Prostate gland (tissue), 2 donors: ENCODE measurements around the gene EDC4. TPM values are rescaled to one million over a fixed set of nuclear protein-coding genes. Genes with fewer than 3 reads are reported as not detected.
"Not testable (repeated sequence)": the region's sequence is repeated elsewhere in the genome, so short reads cannot be mapped to it uniquely, and the experiment has no call there.

Source experiments
- DNase-seq: peaks from one replicate; pipeline ENCODE4 v3.0.0-alpha.2; 2019; ENCODE audit warnings: low spot score
- H3K27ac ChIP-seq, 2 donors: fragments of 200-600 bp; sonication (generic); 2 replicates each; pipeline ENCODE4 v1.5.1; 2017 to 2019
- H3K27me3 ChIP-seq: fragments of 200-600 bp; sonication (generic); replicated peaks from 2 replicates; pipeline ENCODE4 v1.5.1; 2019; ENCODE audit not compliant: insufficient read depth
- H3K36me3 ChIP-seq, 2 donors: fragments of 200-600 bp; sonication (generic); 1 replicate in 1 of 2; 2 replicates in 1 of 2; pipeline versions ENCODE4 v1.5.1 to v1.8.1; 2017 to 2019
- H3K4me1 ChIP-seq: fragments of 200-600 bp; sonication (generic); replicated peaks from 2 replicates; pipeline ENCODE4 v1.5.1; 2019
- H3K4me3 ChIP-seq, 2 donors: fragments of 200-600 bp; sonication (generic); 2 replicates each; pipeline ENCODE4 v1.5.1; 2017 to 2019
- H3K9me3 ChIP-seq: fragments of 200-600 bp; sonication (generic); 2 replicates; pipeline ENCODE4 v1.5.1; 2017
- CTCF ChIP-seq, 4 experiments: fragments of 200-600 bp in 2 of 4; fragments of 450-650 bp in 2 of 4; sonication (generic) in 2 of 4; IDR thresholded peaks; 1 replicate in 3 of 4; 2 replicates in 1 of 4; pipeline ENCODE4 v1.5.1; 2016 to 2019; ENCODE audit warnings: antibody characterized with exemption in 4 of 4, mild to moderate bottlenecking in 2 of 4, moderate library complexity in 2 of 4
- POLR2A ChIP-seq: fragments of 450-650 bp; IDR thresholded peaks from one replicate; pipeline ENCODE4 v1.6.1; 2016; ENCODE audit warnings: antibody characterized with exemption, mild to moderate bottlenecking
- POLR2AphosphoS5 ChIP-seq: sonication (generic); formaldehyde crosslinking; IDR thresholded peaks from one replicate; pipeline ENCODE4 v1.6.1; 2017; ENCODE audit warnings: antibody characterized with exemption
- WGBS: methylation state at CpG from one replicate; pipeline ENCODE4 v1.1.5; 2018; 5-methylcytosine and 5-hydroxymethylcytosine counted together
- intact Hi-C: fragments of 100-400 bp; cut with DNase I; formaldehyde crosslinking; loops from one replicate; pipeline ENCODE4 v1.14.2; 2022
- total RNA-seq, 2 donors: library from RNA; depleted of rRNA; stranded (reverse); fragments of >200 nt; gene quantifications; one replicate each; pipeline ENCODE4 v1.1.0, GENCODE V29; 2016

The EDC4 gene
- total RNA-seq, 2 donors from 2014 or later: 47.3 to 76.5 TPM

GRCh38 chr16:67862623-67863583 lies 9.9 kb upstream of the EDC4 start:
- no peak overlapping the region for H3K4me3 ChIP-seq
- intact Hi-C loops: no loop called here
- no peaks in the 10 kb centered on the region for H3K4me1 ChIP-seq
- DNase-seq: no peak
- H3K27ac ChIP-seq: no peak overlapping the region
- H3K9me3 ChIP-seq: no peaks in the 10 kb centered on the region
- H3K27me3 ChIP-seq: no peaks in the 10 kb centered on the region
- peaks cover 0 to 6% of the 10 kb centered on the region in 2 donors for H3K36me3 ChIP-seq
- TF ChIP-seq POLR2A: no peak
- no peak for TF ChIP-seq CTCF (IDR thresholded peaks at IDR 0.05)
- TF ChIP-seq POLR2AphosphoS5: no peak
- 73% methylated on average over 11 of the region's 11 CpGs for WGBS

- H3K27ac ChIP-seq, intact Hi-C loops, H3K9me3 ChIP-seq, H3K36me3 ChIP-seq, H3K4me1 ChIP-seq, H3K4me3 ChIP-seq, H3K27me3 ChIP-seq, DNase-seq: not testable (repeated sequence)
- 95% methylated on average over 6 of the region's 6 CpGs for WGBS
These were observed 8.8 kb upstream of the EDC4 start for GRCh38 chr16:67864044-67864443.

GRCh38 chr16:67864594-67864993 lies 8.3 kb upstream of the EDC4 start:
- no peak for TF ChIP-seq CTCF (IDR thresholded peaks at IDR 0.05)
- no peak for TF ChIP-seq POLR2A
- TF ChIP-seq POLR2AphosphoS5: no peak
- no peaks in the 10 kb centered on the region for H3K4me1 ChIP-seq
- no peak for DNase-seq
- H3K36me3 ChIP-seq: peaks cover 0 to 6% of the 10 kb centered on the region in 2 donors
- no peaks in the 10 kb centered on the region for H3K27me3 ChIP-seq
- no peak overlapping the region for H3K4me3 ChIP-seq
- intact Hi-C loops: no loop called here
- no peaks in the 10 kb centered on the region for H3K9me3 ChIP-seq
- WGBS: 79% methylated on average over 2 of the region's 2 CpGs
- H3K27ac ChIP-seq: no peak overlapping the region

- Histone ChIP-seq H3K4me3 (no peak overlapping the region), H3K9me3 (no peaks in the 10 kb centered on the region), H3K4me1 (no peaks in the 10 kb centered on the region), H3K27me3 (no peaks in the 10 kb centered on the region), H3K27ac (no peak overlapping the region), H3K36me3 (peaks cover 0 to 6% of the 10 kb centered on the region in 2 donors)
- TF ChIP-seq CTCF (IDR thresholded peaks at IDR 0.05) (peak in 2 of 4 experiments; percentile 16), POLR2AphosphoS5 (no peak)
- intact Hi-C loops: no loop called here
- 96% methylated on average over 2 of the region's 2 CpGs for WGBS
- no peak for DNase-seq
These were observed 7.5 kb upstream of the EDC4 start for GRCh38 chr16:67865318-67865717.

GRCh38 chr16:67868290-67868689 lies 4.6 kb upstream of the EDC4 start:
- Histone ChIP-seq H3K27me3 (no peaks in the 10 kb centered on the region), H3K4me3 (no peak overlapping the region), H3K27ac (no peak overlapping the region), H3K4me1 (no peaks in the 10 kb centered on the region), H3K9me3 (no peaks in the 10 kb centered on the region), H3K36me3 (peaks cover 0 to 6% of the 10 kb centered on the region in 2 donors)
- intact Hi-C loops: no loop called here
- 93% methylated on average over 6 of the region's 6 CpGs for WGBS
- no peak for DNase-seq
- TF ChIP-seq CTCF (IDR thresholded peaks at IDR 0.05) (no peak), POLR2A (no peak), POLR2AphosphoS5 (no peak)
